HG03432 (cell line): ENCODE measurements around the gene PXMP2.

Source experiments
- ATAC-seq: cut with Tn5 transposase; IDR thresholded peaks from one replicate; pipeline ENCODE4 v1.9.1; 2021; ENCODE audit warnings: mild to moderate bottlenecking, moderate library complexity; ENCODE audit not compliant: unreplicated experiment

The PXMP2 gene

DNA sequence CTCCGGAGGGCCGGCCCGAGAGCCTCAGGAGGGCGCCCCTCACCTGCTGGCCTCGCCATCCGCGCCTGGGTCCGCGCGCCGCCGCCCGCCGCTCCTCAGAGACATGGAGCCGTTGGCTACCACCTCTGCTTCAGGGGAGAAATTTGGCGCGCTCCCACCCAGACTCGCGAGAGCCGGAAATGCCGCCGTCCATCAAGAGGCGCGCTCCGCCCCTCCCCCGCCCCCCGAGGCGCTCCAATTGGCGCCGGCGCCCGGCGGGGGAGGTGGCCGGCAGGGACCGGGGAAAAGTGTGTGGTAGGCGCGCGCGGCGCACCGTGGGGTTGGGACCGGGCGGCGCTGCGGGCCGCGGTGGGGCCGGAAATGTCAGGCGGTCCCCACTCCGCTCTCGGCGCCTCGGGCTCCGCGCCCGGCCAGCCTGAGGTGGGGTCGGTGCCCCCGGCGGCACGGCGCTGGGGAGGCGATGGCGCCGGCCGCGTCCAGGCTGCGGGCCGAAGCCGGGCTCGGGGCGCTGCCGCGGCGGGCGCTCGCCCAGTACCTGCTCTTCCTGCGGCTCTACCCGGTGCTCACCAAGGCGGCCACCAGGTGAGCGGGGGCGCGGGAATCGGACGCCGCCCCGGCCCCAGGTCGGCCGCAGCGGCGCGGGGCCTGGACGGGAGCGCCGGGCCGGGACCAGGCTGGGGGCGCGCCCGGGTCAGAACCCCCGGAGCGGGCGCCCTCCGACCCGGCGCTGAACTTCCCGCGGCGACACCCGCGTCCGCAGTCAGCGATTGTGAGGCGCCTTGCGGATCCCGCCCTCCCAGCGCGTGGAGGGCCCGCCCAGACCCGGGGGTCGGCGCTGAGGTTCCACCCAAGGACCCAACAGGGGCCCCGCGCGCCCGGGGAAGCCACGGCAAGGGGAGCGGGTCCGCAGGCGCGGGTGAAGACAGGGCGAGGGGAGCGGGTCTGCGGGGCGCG, at the start of gene PXMP2, which contains the start of gene POLE:
Gene PXMP2, plus strand, starts transcription at position 377 of the 954 bp plus-strand sequence. Its CDS starts 84 bp downstream, at position 461.
Gene POLE, minus strand, starts transcription at position 132 of the 954 bp plus-strand sequence. Its CDS starts 27 bp downstream, at position 105.
- peak; percentile 93 for ATAC-seq

DNA sequence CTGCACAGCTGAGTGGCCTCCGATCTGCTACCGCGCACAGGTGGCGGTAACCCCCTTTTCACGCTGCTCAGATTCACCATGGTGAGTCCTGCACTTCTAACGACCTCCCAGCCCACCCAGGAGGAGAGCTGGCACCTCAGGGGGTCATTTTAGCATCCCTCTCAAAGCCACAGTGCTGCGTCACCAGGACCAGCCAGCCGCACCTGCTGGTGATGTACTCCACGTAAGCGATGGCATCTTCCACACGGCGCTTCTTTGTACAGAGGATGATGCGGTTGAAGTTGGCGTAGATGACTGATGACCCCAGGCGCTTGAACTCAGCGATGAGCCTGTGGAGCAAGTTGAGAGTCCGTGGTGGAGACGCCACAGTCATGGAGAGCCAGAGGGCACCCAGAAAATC, 49.6 kb upstream of the PXMP2 start:
- ATAC-seq, result no peak

DNA sequence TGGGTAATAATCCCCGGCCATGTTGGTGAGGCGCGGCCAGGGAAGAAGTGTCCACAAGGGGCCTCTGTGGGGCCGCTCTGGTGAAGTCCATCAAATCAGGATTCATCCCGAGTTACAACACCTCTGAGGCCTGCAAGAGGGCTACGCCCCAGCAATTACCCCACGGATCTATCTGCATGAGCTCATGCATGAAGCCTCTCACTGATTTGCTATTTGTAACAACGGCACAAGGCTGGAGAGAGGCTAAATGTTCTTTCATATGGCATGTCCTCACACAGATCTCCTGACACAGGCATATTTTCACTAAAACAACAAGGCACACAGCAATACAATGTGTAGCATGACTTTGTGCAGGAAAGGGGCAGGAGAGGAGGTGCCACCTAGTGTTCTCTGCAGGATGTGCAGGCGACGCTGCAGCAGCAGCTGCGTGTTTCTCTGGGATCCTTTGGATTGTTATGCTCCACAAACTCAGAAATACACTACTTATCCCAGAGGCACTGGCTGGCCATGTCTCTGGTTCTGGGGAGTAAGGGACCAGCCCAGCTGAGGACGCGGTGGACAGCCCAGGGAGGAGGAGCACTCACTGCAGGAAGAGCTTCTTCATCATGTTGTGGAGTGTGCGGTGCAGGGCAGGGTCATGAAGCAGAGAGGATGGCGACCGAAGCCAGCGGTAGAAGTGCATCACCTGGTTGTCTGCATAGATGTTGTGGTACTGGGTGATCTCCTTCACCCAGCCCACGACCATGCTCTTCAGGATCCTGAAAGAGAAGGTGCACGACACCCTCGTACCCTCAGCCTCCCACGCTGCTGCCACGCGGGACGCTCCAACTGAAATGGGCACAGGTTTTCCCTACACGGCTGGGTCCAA, 48.6 kb upstream of the PXMP2 start:
- no peak for ATAC-seq

DNA sequence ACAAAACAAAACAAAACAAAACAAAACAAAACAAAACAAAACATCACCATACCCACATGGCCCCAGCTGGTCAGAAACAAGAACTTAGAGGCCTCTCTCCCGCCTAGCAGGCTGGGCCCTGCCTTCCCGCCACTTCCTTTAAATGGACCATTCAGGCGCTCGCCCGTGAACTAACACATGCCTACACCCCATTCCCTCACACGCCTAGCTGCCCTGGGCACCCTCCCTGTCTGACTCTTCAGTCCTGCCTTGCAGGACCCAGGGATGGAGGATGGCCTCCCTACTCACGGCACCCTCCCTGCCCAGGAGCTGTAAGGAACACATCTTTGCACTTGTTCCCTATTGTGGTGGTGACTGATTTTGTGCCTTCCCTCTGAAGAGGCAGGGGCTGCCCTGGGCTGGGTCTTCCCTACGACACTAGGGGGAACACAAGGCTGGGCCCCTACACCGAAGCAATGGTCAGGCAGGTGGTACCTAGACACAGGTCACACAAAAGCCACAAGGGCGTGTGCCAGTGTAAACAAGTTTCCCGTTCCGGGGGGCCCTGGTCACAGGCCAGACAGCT, 47.3 kb upstream of the PXMP2 start:
- no peak for ATAC-seq

DNA sequence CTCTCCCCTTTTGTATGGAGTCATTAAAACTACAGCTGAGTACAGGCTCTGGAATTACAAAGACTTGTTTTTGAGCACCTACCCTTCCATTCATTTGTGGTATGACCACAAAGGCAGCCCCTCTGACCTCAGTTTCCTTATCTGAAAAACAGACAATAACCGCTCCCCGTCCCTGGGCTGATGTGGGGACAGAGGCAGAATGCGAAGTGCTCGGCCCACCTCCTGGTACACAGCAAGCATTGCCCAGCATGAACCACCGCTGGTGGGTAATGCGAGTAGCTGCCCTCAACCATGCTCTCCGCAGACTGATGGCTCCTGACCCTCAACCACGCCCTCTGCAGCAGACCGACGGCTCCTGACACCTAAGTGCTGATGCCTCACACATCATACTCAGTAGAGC, 46.5 kb upstream of the PXMP2 start:
- ATAC-seq, result no peak

DNA sequence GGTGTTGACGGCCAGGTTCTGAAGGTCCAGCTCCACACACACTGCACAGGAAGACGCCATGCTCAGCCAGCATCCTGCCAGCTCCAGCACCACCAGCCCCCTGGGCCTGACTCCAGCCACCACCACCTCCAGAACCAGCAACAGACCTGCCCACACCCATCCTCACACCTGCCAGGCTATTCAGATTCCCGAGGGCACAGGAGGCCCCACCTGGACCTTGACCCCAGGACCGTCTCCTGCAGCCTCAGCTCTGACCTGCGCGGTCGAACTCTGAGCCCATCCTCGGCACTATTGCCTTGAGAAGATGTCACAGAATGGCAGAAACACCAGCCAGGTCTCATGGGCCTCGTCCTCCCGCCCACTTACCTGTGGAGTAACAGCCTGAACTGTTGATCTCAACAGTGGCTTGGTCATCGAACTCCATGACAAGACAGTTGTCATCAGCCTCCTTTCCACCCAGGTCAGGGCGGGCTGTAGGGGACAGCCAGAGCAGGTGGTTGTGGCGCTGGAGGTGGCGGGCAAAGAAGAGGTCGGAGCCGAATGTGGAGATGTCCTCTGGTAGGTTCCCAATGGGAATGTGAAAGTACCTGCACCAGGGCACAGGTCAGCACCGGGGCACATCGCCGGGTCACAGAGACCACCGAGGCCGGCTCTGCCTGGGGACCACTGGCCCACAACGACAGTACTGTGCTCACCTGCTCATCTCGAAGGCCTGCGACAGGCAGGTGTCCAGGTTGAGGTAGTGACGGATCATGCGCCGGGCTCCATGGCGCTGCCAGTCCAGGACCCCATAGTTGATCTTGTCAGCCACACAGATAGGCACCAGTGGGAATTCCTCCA, 45.4 kb upstream of the PXMP2 start:
- ATAC-seq, result no peak

DNA sequence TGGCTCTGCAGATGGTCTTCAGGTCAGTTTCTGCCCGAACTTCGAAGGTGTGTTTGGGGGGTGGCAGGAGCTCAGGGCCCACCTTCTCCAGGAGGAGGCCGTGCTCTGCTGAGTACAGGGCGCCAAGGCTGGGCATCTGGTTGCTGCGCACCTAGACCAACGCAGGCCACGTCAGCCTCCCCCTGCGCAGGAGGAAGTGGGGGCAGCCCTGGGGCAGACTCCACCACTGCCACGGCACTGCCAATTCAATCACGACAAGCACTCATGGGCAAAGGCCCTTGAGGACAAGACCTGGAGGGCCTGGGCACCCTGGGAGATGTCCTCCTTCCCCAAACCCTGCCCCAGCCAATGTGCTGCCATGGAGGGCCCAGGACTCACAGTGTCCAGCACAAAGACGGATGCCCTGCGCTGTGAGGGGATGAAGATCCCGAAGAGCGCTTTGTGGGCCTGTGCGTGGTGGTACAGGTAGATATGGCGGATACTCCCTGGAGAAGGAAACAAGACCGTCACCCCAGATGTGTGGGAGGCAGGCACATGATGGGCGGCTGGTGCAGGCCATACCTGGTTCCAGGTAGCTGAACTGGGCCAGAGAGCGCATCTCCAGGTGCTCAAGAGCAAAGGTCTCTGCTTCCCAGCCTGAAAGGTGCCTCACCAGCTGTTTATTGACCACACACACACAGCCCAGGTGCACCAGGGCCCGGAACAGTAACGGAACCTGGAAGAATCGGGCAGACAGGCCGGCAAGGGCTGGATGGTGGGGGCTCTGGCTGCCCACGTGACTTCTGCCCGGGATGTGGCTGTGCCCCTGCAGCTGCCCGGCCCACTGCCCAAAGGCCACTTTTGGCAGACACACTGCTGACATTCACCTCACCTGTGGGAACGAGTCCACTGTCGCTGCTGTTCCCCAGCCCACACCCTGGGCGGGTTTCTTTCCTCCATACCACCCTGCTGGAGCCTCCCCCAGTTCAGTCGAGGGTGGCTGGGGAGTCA, 44.2 kb upstream of the PXMP2 start:
- ATAC-seq, result no peak

DNA sequence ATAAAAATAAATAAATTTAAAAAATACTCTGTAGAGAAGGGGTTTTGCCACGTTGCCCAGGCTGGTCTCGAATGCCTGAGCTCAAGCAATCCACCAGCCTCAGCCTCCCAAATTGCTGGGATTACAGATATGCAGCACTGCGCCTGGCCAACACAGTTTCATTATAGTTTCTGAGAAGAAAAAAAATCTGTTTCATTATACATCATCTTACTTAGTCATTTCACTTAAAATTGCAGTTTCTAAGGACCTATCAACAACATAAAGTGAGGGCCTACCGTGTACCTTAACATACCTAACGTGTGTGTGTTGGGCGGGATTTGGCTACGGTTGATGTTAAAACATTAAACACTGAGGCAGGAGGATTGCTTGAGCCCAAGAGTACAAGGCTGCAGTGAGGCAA, 40.5 kb upstream of the PXMP2 start:
- ATAC-seq, result no peak

DNA sequence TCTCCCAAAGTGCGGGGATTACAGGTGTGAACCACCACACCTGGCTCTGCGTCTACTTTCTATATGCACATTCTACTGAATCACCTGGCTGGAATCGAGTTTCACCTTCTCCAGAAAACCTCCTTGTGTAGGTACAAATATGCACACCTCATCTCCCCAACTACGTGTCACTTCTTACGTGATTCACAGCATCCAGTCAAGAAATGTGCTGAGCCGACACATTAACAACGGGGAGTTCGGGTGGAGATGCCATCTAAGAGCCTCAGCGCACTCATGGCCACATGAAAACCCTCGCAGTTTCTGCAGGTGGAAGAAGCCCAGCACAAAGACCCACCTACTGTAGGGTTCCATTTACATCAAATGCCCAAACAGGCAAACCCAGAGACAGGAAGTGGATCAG, 39.5 kb upstream of the PXMP2 start:
- no peak for ATAC-seq

DNA sequence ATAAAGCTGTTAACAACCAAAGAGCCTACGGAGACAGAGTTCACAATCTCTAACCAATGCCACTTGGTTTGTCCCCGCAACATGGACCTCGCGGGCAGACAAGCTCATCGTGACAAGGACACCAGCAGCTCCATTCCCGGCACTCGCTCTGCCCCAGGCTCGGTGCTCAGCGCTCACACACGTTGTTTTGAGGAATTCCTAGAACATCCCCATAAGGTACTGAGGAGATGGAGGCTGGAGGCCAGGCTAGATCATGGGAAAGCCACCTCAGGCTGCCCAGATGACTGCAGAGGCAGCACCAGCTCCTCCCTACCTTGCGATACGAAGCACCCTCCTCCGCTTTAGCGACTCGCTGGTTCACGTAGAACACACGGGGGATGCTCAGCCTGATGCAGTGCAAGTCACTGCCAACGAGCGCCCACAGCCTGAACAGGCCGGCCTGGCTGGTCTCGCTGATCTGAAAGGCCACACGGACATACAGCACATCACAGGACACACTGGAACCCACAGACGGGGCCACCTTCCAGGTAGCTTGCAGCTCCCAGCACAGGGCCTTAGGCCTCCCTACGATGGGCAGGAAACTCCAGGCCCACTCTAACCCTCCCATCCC, 38.7 kb upstream of the PXMP2 start:
- no peak for ATAC-seq

DNA sequence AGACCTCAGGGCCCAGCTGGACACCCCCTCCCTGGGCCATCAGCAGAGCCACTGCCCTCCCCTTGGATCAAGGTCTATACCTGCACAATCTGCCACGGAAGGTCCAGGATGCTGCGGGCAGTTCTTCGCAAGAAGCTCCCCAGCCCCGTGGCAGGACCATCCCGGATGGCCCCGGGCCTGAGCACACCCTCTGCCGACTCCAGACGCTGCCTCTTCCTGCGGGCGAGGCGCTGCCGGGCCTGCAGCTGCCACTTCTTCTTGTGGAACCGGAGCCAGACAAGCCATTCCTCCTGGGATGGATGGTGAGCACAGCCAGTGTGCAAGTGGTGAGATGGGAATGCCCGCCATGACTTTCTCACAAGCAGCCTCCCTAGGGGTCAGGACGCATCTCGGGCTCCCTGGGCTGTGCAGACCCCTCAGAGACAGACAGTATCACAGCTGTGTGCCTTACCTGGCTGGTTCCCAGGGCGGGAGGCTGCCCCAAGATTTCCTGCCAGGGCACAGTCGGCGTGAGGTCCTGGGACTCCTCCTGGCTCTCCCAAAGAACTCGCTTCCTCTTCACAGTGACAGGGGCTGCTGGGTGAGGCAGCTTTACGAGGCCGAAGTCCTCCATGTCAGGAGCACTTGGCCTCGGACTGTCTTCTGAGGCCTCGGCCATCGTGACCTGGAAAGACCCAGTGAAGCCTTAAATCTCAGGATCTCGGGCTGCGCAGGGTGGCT, 38.0 kb upstream of the PXMP2 start:
- ATAC-seq, result no peak

DNA sequence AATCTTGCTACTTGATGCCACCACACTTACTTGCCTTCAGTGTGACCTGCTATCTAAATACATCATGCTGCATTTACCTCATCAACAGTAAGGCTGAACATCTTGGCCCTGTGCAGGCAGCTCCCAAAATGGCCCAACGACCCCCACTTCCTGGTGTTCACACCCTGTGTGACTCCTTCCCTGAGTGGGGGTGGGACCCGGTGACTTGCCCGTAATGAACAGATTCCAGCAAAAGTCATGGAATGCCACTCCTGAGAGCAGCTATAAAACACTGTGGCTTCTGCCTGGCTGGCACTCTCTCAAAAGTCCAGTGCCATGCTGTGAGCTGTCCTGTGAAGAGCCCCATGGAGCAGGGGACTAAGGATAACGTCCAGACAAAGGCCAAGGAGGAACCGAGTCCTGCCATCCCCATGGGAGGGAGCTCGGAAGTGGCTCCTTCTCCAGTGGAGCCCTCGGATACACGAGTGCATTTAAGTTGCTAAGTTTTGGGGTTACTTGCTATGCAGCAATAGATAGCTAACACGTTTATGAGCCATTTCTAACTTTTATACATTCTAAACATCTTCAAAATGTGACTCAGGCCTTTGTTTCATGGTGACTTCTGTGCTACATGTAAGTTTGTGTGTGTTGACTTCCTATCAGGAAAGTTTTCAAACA, 35.8 kb upstream of the PXMP2 start:
- no peak for ATAC-seq

DNA sequence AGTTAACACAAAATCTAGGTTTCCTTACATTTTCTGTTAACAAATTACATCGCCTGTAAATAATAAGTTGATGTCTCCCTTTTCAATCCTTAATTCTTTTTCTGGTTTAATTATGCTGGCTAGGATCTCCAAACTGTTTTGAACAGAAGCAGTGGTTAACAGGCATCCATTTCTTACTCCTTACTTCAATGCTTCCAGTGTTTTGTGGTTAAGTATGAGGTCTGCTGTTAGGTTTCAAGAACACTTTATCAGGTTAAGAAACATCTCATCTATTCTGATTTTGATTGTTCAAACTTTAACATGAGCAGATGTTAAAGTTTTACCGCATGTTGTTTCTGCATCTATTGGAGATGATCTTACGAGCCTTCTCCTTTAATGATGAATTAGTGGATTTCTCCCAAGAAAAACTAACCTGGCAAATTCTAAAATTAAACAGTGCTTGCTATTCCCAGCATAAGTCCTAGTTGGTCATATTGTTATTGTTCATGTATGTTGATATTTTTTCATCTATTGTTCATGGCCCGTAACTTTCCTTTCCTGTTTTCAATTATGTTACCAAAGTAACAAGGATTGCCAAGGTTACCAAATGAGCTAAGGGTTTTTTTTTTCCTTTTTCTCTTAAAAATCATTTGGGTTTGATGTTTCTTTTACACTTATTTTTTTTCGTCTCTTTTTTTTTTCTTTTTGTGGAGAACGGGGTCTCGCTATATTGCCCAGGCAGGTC, 33.7 kb upstream of the PXMP2 start:
- ATAC-seq, result no peak

DNA sequence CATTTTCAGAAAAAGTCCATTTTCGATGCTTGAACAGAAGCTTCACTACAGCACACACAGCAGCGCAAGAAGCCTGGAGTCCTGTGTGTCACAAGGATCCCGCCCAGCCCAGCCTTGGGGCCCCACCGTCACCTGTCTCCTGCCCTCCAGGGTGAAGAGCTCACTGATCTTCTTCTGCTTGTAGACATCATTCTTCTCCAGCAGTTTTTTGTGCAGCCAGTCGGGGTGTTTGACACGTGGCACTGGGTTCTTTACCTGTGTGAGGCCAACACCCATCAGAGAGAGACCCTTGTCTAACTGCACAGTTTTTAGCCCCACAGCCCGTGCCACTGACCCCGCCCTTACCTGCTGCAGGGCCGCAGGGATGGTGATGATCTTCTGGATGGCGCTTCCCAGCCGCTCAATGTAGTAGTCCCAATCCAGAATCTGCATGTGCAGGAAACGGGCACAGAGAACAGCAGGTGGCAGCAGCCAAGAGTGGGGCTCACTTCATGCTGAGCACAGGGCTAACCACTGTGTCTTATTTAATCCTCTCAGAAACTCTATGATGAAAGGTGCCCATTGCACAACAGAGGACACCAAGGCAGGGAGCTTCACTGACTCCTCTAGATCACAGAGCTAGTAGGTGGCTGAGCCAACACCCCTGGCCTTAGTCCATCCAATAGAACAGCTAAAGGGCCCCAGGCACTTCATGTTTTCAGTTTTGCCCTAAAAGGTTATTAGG, 30.2 kb upstream of the PXMP2 start:
- no peak for ATAC-seq

DNA sequence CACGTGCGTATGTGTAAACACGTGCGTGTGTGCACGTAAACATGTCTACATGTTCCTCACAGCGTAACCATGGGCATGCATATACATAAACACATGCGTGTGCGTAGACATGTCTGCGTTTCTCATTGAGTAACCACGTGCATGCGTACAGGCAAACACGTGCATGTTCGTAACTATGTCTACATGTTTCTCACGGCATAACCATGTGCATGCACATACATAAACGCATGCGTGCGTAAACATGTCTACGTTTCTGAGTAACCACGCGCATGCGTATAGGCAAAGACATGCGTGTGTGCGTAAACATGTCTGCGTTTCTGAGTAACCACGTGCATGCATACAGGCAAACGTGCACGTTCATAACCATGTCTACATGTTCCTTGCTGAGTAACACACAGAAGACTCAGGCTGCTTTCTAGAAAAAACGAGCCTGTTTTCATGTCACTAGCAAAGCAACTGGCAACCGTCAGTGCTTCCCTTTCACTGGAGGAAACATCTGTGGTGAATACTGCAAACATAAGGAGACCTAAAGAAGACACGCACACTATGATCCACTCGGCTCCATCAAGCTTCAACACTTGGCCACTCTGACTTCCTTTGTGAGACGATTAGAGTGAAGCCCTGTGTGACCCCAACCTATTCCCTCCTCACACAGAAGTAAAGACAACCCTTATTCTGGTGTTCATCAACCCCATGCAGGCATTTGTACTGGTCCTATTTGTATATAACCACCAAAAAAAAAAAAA, 29.1 kb upstream of the PXMP2 start:
- no peak for ATAC-seq

DNA sequence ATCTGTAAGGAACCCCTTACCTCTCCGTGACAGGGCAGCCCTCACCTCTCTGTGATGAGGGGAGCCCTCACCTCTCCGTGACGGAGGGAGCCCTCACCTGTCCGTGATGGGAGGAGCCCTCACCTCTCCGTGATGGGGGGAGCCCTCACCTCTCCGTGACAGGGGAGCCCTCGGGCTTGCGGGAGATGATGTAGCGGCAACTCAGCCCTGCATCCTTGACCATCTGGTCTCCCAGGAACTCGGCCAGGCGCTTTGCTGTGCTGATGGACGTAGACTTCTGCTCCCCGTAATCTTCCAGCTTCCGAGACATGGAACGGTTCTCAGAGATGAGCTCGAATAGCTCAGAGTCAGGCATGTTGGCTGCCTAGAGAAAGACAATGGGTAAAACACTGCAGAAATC, 28.2 kb upstream of the PXMP2 start:
- no peak for ATAC-seq
